Prostate gland (tissue), 2 donors: ENCODE data around the gene TBL1X.

Experiments
- POLR2A ChIP-seq: fragments of 450-650 bp; IDR thresholded peaks from one replicate; pipeline ENCODE4 v1.6.1; 2016; ENCODE audit warnings: antibody characterized with exemption, mild to moderate bottlenecking
- POLR2AphosphoS5 ChIP-seq: sonication (generic); formaldehyde crosslinking; IDR thresholded peaks from one replicate; pipeline ENCODE4 v1.6.1; 2017; ENCODE audit warnings: antibody characterized with exemption
- TF ChIP-seq, protein P1 (sequence below), 4 experiments: fragments of 200-600 bp in 2 of 4; fragments of 450-650 bp in 2 of 4; sonication (generic) in 2 of 4; IDR thresholded peaks; 1 replicate in 3 of 4; 2 replicates in 1 of 4; pipeline ENCODE4 v1.5.1; 2016 to 2019; ENCODE audit warnings: antibody characterized with exemption in 4 of 4, mild to moderate bottlenecking in 2 of 4, moderate library complexity in 2 of 4

DNA sequence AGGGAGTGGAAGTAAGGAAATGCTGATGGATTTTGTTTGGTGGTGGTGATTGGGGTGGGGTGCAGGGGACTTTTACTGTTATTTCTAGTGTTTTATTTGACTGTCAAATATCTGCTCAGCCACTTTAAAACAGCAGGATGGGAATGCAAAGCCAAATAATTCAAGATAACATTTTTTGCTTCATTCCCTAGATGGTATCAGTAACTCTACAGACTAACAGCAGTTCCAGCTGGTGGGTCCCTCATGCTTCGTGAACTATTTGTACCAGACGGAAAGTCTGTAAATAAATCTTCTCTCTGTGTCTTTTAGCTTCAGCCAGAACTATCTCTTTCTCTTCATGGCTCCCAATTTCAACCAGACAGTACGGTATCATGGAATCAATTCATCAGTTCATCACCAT is 273.3 kb downstream of the TBL1X start:
- TF ChIP-seq, protein P1, sequence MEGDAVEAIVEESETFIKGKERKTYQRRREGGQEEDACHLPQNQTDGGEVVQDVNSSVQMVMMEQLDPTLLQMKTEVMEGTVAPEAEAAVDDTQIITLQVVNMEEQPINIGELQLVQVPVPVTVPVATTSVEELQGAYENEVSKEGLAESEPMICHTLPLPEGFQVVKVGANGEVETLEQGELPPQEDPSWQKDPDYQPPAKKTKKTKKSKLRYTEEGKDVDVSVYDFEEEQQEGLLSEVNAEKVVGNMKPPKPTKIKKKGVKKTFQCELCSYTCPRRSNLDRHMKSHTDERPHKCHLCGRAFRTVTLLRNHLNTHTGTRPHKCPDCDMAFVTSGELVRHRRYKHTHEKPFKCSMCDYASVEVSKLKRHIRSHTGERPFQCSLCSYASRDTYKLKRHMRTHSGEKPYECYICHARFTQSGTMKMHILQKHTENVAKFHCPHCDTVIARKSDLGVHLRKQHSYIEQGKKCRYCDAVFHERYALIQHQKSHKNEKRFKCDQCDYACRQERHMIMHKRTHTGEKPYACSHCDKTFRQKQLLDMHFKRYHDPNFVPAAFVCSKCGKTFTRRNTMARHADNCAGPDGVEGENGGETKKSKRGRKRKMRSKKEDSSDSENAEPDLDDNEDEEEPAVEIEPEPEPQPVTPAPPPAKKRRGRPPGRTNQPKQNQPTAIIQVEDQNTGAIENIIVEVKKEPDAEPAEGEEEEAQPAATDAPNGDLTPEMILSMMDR (IDR thresholded peaks at IDR 0.05): no peak
- TF ChIP-seq POLR2A: no peak
- no peak for TF ChIP-seq POLR2AphosphoS5
